NCI-H345 (cell line): ENCODE measurements around the gene ACKR2.
A peak's percentile ranks its signal among the peaks of the same experiment; 100 is the strongest.

Experiments
- DNase-seq: peaks from one replicate; lab custom pipeline; 2025; lab: John Stamatoyannopoulos, UW

Gene ACKR2

GRCh38 chr3:42887084-42887483 is 77.8 kb downstream of the ACKR2 start:
- DNase-seq = no peak

DNA sequence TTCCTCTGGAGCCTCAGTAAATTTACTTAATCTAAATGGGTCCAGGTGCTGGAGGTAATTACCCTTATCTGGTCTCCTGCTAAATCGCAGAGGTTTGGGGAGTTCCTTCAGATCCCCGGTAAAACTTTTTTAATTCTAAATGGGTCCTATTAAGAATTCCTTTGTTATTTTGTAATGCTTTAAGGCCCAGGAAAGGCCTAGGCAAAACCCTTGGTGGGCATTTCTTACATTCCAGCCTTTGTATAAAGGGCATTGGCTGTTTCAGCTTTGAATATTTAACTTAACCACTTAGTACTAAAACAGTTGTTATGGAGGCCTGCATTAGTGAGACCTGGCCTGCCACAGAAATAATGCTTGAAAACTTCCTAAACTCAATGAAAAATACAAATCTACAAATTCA is 81.8 kb downstream of the ACKR2 start:
- no peak for DNase-seq

DNA sequence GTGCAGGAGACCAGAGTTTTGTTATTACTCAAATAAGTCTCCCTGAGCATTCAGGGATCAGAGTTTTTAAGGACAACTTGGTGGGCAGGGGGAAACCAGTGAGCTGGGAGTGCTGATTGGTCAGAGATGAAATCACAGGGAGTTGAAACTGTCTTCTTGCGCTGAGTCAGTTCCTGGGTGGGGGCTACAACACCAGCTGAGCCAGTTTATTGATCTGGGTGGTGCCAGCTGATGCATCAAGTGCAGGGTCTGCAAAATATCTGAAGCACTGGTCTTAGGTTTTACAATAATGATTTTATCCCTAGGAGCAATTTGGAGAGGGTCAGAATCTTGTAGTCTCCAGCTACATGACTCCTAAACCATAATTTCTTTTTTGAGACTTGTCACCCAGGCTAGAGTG is 82.9 kb downstream of the ACKR2 start:
- no peak for DNase-seq

GRCh38 chr3:42892807-42893206 is 83.6 kb downstream of the ACKR2 start:
- no peak for DNase-seq

DNA sequence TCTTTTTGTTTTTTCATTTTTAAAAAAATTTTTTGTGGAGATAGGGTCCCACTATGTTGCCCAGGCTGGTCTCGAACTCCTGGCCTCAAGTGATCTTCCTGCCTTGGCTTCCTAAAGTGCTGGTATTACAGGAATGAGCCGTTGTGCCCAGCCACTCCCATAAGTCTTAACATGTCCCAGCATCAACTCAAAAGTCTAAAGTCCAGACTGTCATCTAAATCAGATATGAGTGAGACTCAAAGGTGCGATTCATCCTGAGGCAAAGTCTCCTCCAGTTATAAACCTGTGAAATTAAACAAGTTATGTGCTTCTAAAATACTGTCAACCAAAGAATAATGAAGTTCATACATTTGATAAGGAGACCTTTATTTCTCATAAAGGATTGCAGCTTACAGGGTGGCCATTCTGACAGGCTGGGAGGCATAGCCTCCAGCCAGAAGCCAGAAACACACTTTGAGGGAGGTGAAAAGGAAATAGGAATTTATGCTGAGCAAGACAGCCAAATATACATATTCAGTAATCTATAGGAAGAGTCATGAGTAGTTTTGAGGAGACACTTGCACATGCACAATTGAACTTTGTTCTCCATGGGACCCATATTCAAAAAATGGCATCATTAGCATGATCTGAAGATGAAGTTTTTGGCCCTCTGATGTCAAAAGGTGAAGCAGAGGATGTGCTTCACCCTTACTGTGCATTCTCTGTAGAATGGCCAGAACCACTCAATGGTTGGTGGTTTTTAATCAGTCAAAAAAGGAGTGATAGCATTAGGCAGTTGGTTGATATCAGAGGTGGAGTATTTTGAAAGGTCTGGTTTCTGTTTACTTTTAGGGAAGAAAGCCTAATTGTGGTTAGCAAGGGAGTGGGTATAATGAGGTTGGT is 85.7 kb downstream of the ACKR2 start:
- no peak for DNase-seq

DNA sequence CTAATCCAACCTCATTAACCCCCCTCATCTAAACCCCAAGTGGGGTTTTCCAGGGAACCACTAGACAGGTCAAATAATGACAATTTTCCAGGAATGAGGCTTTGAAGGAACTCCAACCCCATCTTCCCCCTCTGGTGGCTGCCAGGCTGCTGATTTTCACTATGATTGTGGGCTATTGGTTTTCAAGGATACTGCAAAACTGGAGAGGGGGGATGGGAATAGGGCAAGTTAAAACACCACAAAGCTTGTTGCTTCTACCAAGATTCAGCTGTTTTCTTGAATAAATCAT is 86.3 kb downstream of the ACKR2 start:
- no peak for DNase-seq

GRCh38 chr3:42898896-42899675 is 89.8 kb downstream of the ACKR2 start:
- DNase-seq = no peak

GRCh38 chr3:42900226-42901072 is 91.2 kb downstream of the ACKR2 start:
- no peak for DNase-seq

DNA sequence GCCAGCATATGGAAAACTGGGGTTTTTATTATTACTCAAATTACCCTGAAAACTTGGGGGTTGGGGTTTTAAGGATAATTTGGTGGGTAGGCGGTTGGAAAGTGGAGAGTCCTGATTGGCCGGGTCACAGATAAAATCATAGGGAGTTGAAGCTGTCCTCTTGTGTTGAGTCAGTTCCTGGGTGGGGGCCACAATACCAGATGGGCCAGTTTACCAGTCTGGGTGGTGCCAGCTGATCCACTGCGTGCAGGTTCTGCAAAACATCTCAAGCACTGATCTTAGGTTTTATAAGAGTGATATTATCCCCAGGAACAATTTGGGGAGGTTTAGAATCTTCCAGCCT is 91.8 kb downstream of the ACKR2 start:
- DNase-seq = no peak

GRCh38 chr3:42902257-42902656 is 93.0 kb downstream of the ACKR2 start:
- no peak for DNase-seq

- DNase-seq = no peak
Observed at GRCh38 chr3:42904076-42904475, 94.8 kb downstream of the ACKR2 start.

DNA sequence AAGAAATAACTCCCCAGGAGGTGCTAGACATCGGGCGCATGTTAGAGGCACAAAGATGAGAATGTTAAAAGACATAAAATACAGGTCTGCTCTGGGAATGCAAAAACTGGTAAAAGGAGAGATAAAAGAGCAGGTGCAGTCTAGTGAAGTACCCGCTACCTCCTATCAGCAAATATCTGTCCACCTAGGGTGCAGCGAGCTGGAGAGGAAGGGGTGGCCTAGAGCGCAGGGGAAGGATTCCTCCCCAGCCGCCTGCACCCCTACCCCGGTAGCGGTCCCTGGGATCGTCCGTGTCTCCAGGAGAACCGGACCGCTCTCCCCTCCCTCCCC is 96.5 kb downstream of the ACKR2 start:
- DNase-seq = peak; percentile 20

DNA sequence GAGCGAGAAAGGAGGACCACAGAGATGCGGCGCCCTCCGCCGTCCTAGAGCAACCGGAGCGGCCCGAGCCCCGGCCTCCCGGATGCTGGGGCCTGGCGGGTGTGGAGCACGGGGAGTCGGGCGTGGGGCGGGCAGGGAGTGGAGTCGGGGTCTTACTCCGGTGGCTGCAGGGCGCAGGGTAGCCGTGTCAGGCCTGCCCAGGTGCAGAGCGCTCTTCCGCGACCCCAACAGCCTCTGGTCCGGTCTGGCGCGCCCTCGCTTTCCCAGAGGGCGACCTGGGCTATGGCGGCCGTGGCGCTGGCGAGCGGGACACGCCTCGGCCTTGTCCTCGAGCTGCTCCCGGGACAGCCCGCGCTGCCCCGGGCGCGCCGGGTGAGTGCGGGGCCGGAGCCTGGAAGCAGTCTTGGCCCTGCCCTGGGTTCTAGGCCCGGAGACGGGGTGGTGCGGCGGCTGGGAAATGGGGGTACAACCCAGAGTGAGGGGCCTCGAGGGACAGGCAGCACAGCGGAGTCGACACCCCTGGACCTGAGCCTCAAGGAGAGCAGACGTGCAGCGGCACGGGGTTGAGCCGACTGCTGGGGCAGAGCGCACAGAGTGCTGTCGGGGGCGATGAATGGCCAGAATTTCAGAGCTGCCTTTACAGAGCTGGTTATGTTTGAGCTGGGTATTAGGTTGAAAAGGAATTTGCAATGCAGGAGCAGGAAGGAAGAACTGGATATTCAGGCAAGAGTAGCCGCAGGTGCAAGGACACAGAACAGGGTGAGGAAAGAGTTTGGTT is 97.0 kb downstream of the ACKR2 start, which contains the start of gene ZNF662:
Gene ZNF662, plus strand, starts transcription at position 73 of the 778 bp plus-strand sequence. CDS start 1,973 bp downstream, outside the sequence.
- DNase-seq = no peak

DNA sequence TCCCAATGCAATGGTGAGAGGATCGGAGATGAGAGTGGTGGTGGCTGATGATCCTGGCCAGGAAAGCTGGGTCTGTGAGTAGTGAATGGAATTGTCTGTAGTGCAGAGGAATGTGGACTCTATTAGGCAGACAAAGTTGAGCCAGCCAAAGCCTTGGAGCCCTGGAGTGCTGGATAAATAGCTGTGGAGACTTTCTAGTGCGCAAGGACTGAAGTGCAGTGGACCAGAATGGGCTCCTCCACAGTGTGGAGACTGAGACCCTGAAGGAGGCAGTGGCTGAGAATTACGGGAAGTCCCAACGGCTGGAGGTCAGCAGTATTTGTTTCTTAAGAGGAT is 97.6 kb downstream of the ACKR2 start:
- no peak for DNase-seq

- no peak for DNase-seq
Observed at GRCh38 chr3:42908675-42909074, 99.4 kb downstream of the ACKR2 start.

- no peak for DNase-seq
Observed at GRCh38 chr3:42911551-42911950, 102.3 kb downstream of the ACKR2 start.

- no peak for DNase-seq
Observed at GRCh38 chr3:42914771-42915515, 105.7 kb downstream of the ACKR2 start.
